ENCODE data around the gene TYK2.

TYK2 gene

GRCh38 chr19:10318807-10319682 is 61.3 kb downstream of the TYK2 start:
- no peak for TF ChIP-seq CTCF (IDR thresholded peaks at IDR 0.05; ENCODE audit: control insufficient read depth, insufficient read depth, low read depth, low read length, missing control alignments)
- DNase-seq (ENCODE audit: low read depth), result no peak

GRCh38 chr19:10317857-10318462 is 62.4 kb downstream of the TYK2 start:
- H3K4me3 ChIP-seq (ENCODE audit: control insufficient read depth, low read depth, low read length), result no peak overlapping the region
- TF ChIP-seq CTCF (IDR thresholded peaks at IDR 0.05; ENCODE audit: control insufficient read depth, insufficient read depth, low read depth, low read length, missing control alignments), result no peak
- DNase-seq (ENCODE audit: low read depth), result no peak

More at GRCh38 chr19:10318807-10319682, 61.3 kb downstream of the TYK2 start:
- no peak overlapping the region for H3K4me3 ChIP-seq (ENCODE audit: control insufficient read depth, low read depth, low read length)

- no peak for TF ChIP-seq CTCF (IDR thresholded peaks at IDR 0.05; ENCODE audit: control insufficient read depth, insufficient read depth, low read depth, low read length, missing control alignments)
- no peak for DNase-seq (ENCODE audit: low read depth)
- no peak overlapping the region for H3K4me3 ChIP-seq (ENCODE audit: control insufficient read depth, low read depth, low read length)
Measured at GRCh38 chr19:10317045-10317856, 63.1 kb downstream of the TYK2 start.

GRCh38 chr19:10316229-10317044 is 63.9 kb downstream of the TYK2 start:
- no peak overlapping the region; the same call in 1 of the 2 replicates for H3K4me3 ChIP-seq (ENCODE audit: control insufficient read depth, low read depth, low read length)
- TF ChIP-seq CTCF (IDR thresholded peaks at IDR 0.05; ENCODE audit: control insufficient read depth, insufficient read depth, low read depth, low read length, missing control alignments), result no peak
- no peak for DNase-seq (ENCODE audit: low read depth)

- no peak for TF ChIP-seq CTCF (IDR thresholded peaks at IDR 0.05; ENCODE audit: control insufficient read depth, insufficient read depth, low read depth, low read length, missing control alignments)
- no peak for DNase-seq (ENCODE audit: low read depth)
- peak within 1 kb of the TSS; percentile 57 for H3K4me3 ChIP-seq (ENCODE audit: control insufficient read depth, low read depth, low read length)
Measured at GRCh38 chr19:10315335-10316214, 64.8 kb downstream of the TYK2 start, which contains the start of gene FDX2. Gene FDX2, minus strand, starts transcription at chr19:10316015. Its CDS starts 19 bp downstream, at chr19:10315996.
